Muscle layer of duodenum (tissue), 2 donors: ENCODE results near the gene RSPH10B2.
"Not testable (repeated sequence)": the region's sequence is repeated elsewhere in the genome, so short reads cannot be mapped to it uniquely, and the experiment has no call there.

ENCODE experiments used
- H3K27ac ChIP-seq: one replicate; pipeline ENCODE4 v1.7.0; 2013; ENCODE audit warnings: mild to moderate bottlenecking, low read length
- H3K27me3 ChIP-seq: one replicate; pipeline ENCODE4 v1.7.0; 2013; ENCODE audit warnings: low read depth, mild to moderate bottlenecking, control low read depth, low read length
- H3K36me3 ChIP-seq, 2 donors: one replicate each; pipeline ENCODE4 v1.7.0; 2013; ENCODE audit warnings: low read length in 2 of 2, control low read depth in 1 of 2, mild to moderate bottlenecking in 1 of 2; ENCODE audit not compliant: insufficient read depth in 2 of 2, control insufficient read depth in 1 of 2
- H3K4me1 ChIP-seq, 2 donors: one replicate each; pipeline ENCODE4 v1.7.0; 2013; ENCODE audit warnings: low read length in 2 of 2, mild to moderate bottlenecking in 2 of 2, control low read depth in 1 of 2, moderate library complexity in 1 of 2; ENCODE audit not compliant: insufficient read depth in 2 of 2, control insufficient read depth in 1 of 2
- H3K4me3 ChIP-seq, 2 donors: one replicate each; pipeline ENCODE4 v1.7.0; 2013; ENCODE audit warnings: low read length in 2 of 2, low read depth in 1 of 2, mild to moderate bottlenecking in 1 of 2
- H3K9me3 ChIP-seq, 2 donors: one replicate each; pipeline ENCODE4 v1.7.0; 2013; ENCODE audit warnings: low read length in 2 of 2, control low read depth in 1 of 2, mild to moderate bottlenecking in 1 of 2; ENCODE audit not compliant: control insufficient read depth in 1 of 2
- donor health status: healthy.

Gene RSPH10B2

DNA sequence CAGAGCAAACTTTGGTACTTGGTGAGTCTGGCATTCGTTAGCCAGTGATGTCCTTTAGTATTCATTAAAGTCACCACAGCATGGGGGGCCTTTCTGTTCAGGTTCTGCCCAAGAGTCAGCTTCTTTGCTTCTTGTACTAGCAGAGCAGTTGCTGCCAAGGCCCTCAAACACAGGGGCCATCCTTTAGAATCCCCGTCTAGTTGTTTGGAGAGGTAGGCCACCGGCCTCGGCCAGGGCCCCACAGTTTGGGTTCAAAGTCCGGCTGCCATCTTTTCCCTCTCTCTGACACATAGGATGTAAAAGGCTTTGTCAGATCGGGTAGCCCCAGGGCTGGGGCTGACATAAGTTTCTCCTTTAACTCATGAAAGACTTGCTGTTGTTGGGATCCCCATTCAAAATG is 89.8 kb downstream of the RSPH10B2 start:
- not testable (repeated sequence) for H3K4me3 ChIP-seq, H3K9me3 ChIP-seq, H3K27me3 ChIP-seq, H3K36me3 ChIP-seq, H3K27ac ChIP-seq, H3K4me1 ChIP-seq

DNA sequence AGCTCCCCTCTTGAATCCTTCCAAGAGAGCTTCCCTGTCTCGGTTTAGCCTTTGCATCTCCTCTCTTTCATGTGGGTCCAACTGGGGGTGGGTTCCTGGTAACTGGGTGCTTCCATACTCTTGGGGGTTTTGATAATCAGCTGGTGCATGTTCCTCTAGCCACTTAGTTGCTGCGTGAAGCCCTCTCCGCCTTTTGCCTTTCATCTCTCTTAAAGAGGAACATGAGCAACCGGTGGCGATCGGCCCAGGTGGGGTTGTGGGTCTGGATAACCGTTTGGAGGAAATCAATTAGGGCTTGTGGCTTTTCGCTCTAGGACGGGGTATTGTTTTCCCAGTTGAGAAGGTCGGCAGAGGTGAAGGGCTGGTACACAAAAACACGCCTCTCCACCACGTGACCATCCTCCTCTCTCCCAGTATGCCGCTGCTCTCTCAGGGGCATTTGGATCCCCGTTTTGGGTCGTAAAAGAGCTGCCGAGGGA is 92.1 kb downstream of the RSPH10B2 start:
- not testable (repeated sequence) for H3K27me3 ChIP-seq, H3K27ac ChIP-seq, H3K4me3 ChIP-seq, H3K4me1 ChIP-seq, H3K36me3 ChIP-seq, H3K9me3 ChIP-seq

DNA sequence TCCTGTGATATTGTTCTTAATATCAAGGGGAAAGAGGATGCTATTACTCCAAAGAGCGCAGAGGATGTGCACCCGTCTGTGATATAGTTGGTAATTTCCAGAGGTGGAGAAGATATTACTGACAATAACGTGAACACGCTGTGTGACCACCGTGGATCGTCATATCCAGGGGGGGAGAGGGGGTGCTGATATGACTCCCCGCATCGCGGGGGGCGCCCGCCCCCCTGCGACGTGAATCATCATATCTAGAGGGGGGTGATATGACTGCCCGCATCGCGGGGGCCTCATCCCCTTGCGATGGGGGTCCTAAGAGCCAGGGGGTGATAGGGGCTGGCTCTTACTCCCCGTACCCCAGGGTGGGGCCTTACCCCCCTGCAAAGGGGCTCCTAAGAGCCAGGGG is 93.8 kb downstream of the RSPH10B2 start:
- H3K4me3 ChIP-seq, H3K27ac ChIP-seq, H3K9me3 ChIP-seq, H3K4me1 ChIP-seq, H3K36me3 ChIP-seq, H3K27me3 ChIP-seq: not testable (repeated sequence)
